ENCODE data around the gene OPCML. TPM values are rescaled to one million over a fixed set of nuclear protein-coding genes. Genes with fewer than 3 reads are reported as not detected.

Gene OPCML
- total and polyA plus RNA-seq, 2 experiments from 2014 or later = 1.2 to 4.4 TPM

GRCh38 chr11:133021553-133021952, 510.7 kb downstream of the OPCML start (continued):
- TF ChIP-seq, protein P1, sequence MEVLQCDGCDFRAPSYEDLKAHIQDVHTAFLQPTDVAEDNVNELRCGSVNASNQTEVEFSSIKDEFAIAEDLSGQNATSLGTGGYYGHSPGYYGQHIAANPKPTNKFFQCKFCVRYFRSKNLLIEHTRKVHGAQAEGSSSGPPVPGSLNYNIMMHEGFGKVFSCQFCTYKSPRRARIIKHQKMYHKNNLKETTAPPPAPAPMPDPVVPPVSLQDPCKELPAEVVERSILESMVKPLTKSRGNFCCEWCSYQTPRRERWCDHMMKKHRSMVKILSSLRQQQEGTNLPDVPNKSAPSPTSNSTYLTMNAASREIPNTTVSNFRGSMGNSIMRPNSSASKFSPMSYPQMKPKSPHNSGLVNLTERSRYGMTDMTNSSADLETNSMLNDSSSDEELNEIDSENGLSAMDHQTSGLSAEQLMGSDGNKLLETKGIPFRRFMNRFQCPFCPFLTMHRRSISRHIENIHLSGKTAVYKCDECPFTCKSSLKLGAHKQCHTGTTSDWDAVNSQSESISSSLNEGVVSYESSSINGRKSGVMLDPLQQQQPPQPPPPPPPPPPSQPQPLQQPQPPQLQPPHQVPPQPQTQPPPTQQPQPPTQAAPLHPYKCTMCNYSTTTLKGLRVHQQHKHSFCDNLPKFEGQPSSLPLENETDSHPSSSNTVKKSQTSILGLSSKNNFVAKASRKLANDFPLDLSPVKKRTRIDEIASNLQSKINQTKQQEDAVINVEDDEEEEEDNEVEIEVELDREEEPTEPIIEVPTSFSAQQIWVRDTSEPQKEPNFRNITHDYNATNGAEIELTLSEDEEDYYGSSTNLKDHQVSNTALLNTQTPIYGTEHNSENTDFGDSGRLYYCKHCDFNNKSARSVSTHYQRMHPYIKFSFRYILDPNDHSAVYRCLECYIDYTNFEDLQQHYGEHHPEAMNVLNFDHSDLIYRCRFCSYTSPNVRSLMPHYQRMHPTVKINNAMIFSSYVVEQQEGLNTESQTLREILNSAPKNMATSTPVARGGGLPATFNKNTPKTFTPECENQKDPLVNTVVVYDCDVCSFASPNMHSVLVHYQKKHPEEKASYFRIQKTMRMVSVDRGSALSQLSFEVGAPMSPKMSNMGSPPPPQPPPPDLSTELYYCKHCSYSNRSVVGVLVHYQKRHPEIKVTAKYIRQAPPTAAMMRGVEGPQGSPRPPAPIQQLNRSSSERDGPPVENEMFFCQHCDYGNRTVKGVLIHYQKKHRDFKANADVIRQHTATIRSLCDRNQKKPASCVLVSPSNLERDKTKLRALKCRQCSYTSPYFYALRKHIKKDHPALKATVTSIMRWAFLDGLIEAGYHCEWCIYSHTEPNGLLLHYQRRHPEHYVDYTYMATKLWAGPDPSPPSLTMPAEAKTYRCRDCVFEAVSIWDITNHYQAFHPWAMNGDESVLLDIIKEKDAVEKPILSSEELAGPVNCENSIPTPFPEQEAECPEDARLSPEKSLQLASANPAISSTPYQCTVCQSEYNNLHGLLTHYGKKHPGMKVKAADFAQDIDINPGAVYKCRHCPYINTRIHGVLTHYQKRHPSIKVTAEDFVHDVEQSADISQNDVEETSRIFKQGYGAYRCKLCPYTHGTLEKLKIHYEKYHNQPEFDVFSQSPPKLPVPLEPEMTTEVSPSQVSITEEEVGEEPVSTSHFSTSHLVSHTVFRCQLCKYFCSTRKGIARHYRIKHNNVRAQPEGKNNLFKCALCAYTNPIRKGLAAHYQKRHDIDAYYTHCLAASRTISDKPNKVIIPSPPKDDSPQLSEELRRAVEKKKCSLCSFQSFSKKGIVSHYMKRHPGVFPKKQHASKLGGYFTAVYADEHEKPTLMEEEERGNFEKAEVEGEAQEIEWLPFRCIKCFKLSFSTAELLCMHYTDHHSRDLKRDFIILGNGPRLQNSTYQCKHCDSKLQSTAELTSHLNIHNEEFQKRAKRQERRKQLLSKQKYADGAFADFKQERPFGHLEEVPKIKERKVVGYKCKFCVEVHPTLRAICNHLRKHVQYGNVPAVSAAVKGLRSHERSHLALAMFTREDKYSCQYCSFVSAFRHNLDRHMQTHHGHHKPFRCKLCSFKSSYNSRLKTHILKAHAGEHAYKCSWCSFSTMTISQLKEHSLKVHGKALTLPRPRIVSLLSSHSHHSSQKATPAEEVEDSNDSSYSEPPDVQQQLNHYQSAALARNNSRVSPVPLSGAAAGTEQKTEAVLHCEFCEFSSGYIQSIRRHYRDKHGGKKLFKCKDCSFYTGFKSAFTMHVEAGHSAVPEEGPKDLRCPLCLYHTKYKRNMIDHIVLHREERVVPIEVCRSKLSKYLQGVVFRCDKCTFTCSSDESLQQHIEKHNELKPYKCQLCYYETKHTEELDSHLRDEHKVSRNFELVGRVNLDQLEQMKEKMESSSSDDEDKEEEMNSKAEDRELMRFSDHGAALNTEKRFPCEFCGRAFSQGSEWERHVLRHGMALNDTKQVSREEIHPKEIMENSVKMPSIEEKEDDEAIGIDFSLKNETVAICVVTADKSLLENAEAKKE (CRISPR knock-in tag; IDR thresholded peaks at IDR 0.05) = no peak
- TF ChIP-seq STAT1 (IDR thresholded peaks at IDR 0.05; ENCODE audit: unreplicated experiment) (no peak), EZH2phosphoT487 (IDR thresholded peaks at IDR 0.05; ENCODE audit: unreplicated experiment) (no peak)

DNA sequence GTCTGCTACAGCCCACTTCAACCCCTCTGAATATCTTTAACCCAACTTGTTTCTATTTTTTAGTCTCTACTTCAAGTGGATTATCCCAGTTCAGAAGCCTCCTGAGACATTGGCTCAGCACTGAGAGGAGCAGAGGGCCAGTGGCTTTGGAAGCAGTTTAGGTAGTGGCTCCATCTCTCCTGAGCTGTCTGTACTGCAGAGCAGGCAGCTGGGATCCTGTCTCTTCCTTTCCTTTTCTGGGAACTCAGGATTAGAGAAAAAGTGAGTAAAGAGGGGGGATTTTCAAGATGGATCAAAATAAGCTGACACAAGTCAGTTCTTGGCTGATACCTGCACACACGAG, 512.0 kb downstream of the OPCML start:
- Mint-ChIP-seq H3K27me3 (ENCODE audit: insufficient read depth, low read depth, poor library complexity) (peaks cover 2% of the 10 kb centered on the region), H3K36me3 (ENCODE audit: low read depth) (no peaks in the 10 kb centered on the region), H3K27ac (no peak overlapping the region), H3K4me3 (no peak overlapping the region), H3K4me1 (peaks cover 4% of the 10 kb centered on the region), H3K9me3 (no peaks in the 10 kb centered on the region)
- Histone ChIP-seq H3F3A (replicated peaks; ENCODE audit: low read depth) (no peaks in the 10 kb centered on the region), H4K20me1 (replicated peaks; ENCODE audit: insufficient read depth) (no peaks in the 10 kb centered on the region), H3K9me2 (ENCODE audit: insufficient read depth) (no peaks in the 10 kb centered on the region), H3K4me3 (no peak overlapping the region), H3K27ac (ENCODE audit: low read depth) (no peak overlapping the region), H3K79me2 (replicated peaks; ENCODE audit: insufficient read depth) (no peaks in the 10 kb centered on the region), H3K4me2 (no peak overlapping the region), H3K4me1 (ENCODE audit: insufficient read depth) (no peaks in the 10 kb centered on the region; the same call in 1 of the 2 replicates), H2AFZ (no peak overlapping the region), H3K27me3 (ENCODE audit: insufficient read depth) (no peaks in the 10 kb centered on the region), H3K36me3 (ENCODE audit: insufficient read depth) (no peaks in the 10 kb centered on the region)
- no peak for DNase-seq (ENCODE audit: low spot score)
- ATAC-seq = no peak; the same call in 2 of the 3 replicates
- TF ChIP-seq CTCF (conservative IDR thresholded peaks at IDR 0.05; ENCODE audit: low read depth in 2 of 2) (no peak), EZH2phosphoT487 (IDR thresholded peaks at IDR 0.05; ENCODE audit: unreplicated experiment) (no peak), STAT1 (IDR thresholded peaks at IDR 0.05; ENCODE audit: unreplicated experiment) (no peak), CREB1 (CRISPR knock-in tag; IDR thresholded peaks at IDR 0.05; ENCODE audit: low read depth) (no peak), ZNF114 (CRISPR knock-in tag; IDR thresholded peaks at IDR 0.05) (no peak), JUNB (IDR thresholded peaks at IDR 0.05; ENCODE audit: unreplicated experiment) (no peak), POLR2AphosphoS5 (IDR thresholded peaks at IDR 0.05; ENCODE audit: low read depth) (no peak), NANOG (IDR thresholded peaks at IDR 0.05; ENCODE audit: borderline replicate concordance) (no peak)
- TF ChIP-seq, protein P1 (CRISPR knock-in tag; IDR thresholded peaks at IDR 0.05) = no peak

All from GM23338 (cell line).